Hepatic stellate cell (primary cell): ENCODE data around the gene CRACDL.

ENCODE experiments used
- DNase-seq: peaks from one replicate; pipeline ENCODE4 v3.0.0; 2011; ENCODE audit warnings: low spot score

CRACDL gene

DNA sequence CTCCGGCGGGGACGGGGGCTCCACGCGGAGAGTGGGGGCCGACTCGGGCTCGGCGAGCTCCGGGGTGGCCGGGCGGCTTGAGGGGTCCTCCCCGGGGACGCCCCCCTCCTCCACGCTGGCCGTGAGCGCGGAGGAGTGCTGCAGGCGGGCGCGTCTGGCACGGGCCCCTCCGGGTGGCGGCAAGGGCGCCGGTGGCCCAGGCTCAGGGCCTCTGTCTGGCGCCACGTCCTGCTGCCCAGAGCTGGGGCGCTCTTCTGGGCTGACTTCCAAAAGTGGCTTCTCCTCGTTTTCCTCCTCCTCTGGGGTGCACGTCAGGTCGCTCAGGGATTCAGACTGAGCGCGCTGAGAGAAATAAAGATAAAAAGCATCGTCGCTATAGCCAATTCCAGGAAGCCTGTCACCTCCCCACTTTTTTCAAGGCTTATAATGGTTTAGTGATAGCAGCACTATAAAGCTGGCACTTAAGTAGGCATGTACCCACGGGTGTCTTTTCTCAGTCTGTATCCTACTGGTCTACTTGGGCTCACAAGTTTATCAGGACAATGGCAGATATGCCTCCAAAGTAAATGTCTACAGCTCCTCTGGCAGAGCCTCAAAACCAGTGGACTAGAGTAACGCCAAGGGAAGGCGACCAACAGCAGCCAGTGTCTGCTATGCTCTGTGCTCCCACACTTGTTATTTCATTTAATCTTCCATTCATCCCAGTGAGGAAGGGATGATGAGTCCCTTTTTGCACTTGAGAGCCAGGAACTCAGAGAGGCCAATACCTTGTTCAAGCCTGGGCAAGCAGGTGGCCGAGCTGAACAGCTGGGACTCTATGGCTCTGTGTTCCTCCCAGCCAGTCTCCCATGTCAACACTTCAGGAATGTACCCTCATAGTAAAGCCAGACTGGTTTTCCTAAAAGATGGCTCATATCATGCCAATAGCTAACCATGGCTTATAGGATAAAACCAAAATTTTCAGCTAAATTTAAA lies 112.5 kb downstream of the CRACDL start:
- DNase-seq, result no peak

DNA sequence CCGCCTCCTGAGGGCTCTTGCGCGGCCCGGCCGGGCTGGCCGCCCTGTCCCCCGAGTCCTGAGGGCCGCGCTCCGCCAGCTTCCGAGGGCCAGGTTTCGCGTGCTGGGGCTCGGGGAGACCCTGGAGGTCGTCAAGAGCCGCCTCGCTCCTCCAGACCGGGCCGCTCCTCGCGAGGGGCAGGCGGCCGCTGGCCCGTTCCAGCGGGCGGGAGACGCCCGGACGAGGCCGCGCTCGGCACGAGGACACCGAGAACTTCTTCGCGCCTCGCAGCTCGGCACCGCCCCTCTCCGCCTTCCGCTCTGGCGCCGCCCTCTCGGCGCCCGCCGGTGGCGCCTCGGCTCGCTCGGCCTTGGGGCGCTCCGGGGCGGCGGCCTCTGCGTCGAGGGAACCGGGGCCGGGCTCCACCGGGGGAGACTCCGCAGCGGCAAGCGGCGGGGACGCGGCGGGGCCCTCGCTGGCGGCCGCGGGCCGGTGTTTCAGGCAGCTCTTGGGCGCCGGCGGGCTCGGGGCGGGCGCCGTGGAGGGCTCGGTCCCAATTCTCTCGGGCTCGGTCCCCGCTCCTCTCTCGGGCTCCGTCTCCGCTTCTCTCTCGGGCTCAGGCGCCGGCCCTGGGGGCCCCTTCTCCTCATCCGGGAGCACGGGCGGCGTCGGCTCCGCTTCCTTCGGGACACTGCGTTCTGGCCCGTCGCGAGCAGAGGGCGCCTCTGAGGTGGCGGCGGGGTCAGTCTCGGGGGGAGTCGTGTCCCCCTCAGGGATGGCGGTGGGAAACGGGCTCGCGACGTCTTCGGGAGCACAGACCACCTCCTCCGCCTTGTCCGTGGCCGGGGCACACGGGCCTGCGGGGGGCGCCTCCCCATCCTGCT lies 113.5 kb downstream of the CRACDL start:
- no peak for DNase-seq

DNA sequence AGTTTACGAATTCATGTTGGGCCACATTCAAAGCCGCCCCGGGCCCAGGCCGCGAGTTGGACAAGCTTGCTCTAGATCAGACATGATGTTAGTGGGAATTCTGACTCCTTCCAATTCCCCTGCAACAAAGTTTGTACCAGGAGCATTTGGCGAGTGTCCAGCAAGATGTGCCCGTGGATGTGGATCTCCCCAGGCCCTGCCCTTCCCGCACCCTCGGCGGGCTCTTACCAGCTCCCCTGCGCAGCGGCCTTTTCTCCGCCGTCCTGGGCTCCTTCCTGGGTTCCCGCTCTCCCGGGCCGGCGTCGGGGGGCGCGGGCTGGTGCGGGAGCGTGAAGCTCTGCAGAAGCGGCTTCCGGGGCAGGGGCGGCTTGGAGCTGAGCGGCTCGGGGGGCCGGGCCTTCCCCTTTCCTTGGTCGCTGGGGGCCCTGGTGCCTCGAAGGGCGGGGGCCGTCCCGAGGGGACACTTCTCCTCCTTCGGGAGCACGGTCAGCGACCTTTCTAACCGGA lies 114.3 kb downstream of the CRACDL start:
- no peak for DNase-seq

DNA sequence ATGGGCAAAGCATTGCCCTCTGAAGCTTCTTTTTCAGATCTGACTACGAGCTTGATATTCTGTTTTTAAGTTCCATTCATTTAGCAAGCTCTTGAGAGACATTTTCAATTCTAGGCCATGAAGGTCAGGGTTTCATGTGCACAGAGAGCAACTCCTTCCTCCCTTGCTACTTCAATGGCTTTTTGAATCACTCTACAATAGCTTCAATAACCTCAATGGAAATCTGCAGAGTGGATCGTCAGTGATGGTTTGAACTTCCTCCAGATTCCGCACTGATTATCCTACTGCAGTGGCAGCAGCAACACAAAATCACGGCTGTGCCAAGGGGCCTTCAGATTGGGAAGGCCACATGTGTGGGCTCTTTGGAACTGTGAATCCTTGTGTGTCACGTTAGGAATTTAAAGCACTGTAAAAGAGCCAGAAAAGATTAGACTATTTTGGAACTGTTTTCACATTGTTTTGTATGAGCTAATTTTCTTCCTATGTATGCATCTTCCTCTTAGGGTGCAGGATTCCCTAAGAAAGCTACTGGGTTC lies 116.7 kb downstream of the CRACDL start:
- no peak for DNase-seq

DNA sequence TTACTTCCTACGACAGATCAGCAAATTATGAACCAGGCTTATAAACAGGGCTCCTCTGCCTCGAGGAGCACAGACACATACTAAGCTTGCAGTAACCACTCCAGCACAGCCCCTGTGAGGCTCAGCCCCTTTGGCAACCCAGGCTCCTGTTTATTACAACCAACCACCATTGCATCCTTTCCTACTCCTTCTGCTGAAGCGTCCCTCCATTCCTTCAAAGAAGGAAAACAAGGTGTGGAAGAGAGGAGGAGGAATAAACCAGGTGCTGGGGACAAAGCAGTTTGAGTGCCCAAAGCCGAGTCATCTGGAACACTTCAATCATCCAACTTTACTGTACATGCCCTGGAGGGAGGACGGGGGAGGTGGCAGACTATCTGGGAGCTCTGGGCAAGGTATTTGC lies 117.9 kb downstream of the CRACDL start:
- DNase-seq, result no peak

DNA sequence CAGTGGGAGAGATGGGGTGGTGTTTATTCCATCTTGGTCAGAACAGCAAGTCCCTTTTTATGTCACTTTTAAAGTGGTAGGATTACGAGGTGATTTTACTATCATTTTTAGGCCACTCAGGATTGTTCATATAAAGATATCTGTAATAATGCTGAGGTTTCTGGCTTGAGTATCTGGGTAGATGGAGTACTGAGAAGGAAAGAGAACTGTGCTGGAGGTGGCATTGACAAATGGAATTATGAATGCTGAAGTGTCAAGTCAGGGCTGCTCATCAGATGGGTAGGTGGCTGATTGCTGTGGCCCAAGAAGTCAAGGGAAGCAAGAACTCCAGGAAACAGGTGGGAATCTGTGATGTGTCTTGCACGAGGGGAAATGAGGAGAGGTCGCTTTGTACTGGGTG lies 119.7 kb downstream of the CRACDL start:
- no peak for DNase-seq

DNA sequence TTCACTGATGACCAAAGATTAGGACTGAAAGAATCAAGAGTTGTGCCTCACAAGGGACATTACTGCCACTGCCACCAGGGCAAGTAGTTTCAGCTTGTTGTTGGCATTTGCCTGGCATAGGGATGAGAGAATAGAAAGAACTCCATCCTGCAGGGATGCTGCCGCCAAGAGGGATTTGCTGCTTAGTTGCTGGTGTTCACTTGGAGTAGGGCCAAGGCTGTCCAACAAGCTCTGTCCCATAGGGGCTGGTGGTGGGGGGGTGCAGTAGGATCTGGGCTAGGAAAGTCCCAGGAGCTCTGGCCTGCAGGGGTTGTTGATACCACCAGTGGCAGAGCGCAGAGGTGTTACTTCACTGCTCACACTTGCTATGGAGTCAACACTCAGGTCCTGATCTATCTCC lies 120.2 kb downstream of the CRACDL start:
- DNase-seq, result no peak

DNA sequence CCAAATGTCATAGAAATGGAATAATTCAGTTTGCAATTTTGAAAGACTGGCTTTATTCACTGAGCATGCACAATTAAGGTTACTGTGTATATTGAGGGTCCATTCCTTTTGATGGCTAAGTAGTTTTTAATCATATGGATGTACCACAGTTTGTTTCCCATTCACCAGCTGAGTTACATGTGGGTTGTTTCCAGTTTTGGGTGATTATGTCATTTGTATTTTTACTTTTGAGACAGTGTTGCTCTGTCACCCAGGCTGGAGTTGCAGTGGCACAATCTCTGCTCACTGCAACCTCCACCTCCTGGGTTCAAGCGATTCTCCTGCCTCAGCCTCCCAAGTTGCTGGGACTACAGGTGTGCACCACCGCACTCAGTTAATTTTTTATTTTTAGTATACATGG lies 124.3 kb downstream of the CRACDL start:
- DNase-seq, result no peak

DNA sequence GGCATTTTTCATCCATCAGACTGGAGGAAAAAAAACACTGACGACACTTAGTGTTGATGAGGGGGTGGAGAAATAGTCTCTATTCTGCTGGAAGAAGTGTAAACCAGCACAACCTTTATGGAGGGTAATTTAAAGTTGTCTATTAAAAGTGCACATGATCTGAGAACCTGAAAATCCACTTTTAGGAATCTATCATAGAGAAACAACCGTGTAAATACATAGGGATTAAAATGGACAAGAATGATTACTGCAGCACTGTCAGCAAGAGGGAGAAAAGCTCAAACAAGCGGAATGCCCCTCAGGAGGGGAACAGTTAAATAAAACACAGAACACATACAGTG lies 125.5 kb downstream of the CRACDL start:
- DNase-seq, result no peak

DNA sequence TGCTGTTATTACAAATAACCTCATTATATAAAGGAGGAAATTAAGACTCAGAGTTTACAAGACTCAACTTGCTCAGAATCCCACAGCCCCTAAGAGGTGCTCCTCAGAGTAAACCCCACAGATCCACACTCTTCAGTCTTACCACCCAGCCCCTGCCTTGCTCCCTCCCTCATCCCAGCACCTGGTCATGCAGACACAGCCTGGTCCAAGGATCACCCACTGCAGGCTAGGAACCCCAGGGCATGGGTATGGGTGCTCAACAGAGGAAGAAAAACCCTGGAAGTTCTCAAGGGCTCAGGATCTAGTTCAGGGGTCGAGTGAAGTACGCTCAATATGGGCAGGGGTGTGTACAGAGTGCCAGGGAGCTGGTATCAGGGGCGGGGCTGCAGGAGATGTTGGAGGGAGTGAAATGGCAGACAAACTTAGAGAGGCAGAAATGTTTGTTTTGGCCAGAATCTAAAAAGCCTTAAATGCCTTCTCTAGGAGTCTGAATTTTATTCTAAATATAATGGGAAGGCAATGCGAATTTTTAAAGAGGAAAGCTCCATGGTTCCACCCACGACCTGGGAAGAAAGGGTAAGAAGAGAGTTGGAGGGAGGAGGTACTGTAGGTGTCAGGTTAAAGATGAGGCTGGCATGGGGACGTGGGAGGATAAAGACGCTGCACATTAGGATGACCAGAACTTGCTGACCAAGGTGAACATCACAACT lies 126.0 kb downstream of the CRACDL start:
- DNase-seq, result no peak

DNA sequence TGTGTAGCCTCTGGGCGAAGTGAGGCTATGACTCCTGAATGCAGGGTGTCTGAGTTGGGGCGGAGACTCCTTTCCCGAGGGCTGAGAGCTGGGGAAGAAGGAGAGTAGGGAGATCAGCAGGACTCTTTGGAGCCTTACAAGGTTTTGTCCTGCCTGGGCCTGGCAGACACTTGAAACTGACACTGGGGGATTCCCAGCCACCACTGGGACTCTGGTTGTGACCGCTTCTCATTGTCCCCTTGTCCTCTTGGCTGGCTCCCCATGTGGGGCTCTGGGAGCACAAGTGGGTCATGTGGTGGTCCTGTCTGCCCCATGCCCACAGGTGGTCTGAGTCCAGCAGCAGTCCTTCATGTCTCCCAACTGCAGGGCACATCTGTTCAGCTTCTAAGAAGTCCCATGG lies 126.9 kb downstream of the CRACDL start:
- no peak for DNase-seq

DNA sequence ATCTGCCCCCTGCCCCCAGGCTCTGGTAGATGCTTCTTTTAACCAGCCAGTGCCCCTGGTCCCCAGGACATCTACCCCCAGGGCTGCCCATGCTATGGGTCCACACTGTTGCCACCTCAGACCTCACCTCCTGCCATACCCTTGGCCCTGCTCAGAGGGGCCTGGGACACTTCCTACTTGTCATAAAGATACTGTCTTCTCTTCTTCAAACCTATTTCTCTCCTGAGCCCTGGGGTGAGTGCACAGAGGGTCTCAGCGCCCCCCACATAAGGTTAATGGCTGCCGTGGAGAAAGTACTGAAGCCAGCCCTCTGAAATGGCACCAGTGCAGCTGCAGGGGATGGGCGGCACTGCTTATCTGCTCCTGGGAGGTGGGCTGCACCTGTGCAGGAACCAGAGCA lies 127.5 kb downstream of the CRACDL start:
- DNase-seq, result no peak

DNA sequence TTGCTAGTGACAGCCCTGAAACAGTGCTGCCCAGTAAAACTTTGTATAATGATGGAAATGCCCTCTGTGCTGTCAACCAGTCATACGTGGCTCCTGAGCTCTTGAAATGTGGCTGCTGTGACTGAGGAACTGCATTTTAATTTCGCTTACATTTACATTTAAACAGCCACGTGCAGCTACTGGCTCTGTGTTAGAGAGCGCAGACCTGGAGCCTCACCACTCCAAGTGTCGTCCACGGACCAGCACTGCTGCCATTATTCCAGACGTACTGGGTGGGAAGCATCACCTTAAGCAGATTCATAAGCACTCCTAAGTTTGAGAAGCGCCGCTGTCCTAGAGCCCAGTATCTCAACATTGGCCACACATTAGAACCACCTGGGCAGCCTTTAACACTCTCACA lies 128.1 kb downstream of the CRACDL start:
- no peak for DNase-seq

DNA sequence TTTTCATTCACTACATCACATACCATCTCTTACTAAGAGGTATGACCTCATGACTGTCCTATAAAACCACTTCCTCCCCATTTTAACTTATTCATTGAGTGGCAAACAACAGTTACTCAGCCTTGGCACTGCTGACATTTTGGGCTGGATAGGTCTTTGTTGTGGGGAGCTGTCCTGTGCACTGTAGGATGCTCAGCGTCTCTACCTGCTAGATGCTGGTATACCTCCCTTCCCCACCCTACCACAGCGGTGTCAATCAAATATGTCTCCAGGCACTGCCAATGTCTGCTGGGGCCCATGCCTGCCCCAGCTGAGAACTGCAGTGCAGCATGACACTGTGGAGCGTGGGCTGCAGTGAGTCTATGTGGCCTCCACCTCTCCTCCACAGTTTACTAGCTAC lies 128.8 kb downstream of the CRACDL start:
- no peak for DNase-seq

DNA sequence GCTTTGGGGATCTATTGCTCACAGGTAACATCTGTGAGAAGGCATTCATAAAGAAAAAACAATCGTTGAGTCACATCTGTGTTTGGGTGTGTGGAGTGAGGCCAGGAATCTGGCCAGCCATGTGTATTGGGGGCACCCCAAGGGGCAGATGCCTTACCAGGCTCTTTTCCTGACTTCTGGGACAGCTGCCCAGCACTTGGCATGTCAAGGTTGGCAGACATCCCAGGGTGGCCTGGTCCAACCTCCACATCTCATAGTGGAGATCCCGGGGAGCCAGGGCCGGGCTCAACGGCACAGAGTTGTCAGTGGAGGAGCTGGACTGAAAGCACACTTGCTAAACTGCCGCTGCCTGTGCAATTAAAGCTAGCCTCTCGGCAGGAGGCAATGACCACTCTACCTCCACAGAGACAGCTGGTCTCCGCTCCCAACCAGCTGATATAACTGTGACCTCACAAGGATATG lies 129.8 kb downstream of the CRACDL start:
- no peak for DNase-seq

DNA sequence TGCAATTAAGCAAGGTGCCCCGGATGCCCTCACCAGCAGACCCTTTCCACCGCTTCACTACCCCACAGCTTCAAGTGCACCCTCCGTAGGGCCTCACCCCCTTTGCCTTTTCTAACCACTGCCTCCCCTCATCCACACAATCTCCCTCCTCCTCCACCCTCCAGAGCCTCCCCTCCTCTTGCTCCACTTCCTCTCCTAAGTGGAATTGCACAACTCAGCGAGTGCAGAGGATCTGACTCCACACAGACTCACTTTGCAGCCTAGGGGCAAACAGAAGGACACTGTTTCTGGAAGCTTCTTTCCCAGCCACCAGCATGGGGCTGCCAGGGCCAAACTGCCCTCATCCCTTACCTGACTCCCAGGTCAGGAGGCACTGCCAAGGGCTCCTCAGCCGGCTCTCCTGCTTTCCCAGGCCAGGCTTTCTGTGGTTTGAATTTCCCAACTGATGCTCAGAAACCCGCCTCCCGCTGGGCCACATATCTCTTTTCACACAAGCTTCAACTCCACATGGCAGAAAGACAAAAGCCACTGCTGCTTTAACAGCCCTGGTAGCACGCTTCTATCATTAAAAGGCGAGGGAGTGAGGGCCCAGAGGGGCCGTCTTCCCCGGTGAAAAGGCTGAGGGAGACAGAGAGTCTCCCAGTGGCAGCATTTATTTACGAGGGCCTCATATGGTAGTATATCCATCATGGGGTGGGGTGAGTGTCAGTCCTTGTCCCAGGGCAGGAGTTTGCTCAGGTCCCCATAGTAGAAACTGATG lies 130.4 kb downstream of the CRACDL start:
- no peak for DNase-seq

DNA sequence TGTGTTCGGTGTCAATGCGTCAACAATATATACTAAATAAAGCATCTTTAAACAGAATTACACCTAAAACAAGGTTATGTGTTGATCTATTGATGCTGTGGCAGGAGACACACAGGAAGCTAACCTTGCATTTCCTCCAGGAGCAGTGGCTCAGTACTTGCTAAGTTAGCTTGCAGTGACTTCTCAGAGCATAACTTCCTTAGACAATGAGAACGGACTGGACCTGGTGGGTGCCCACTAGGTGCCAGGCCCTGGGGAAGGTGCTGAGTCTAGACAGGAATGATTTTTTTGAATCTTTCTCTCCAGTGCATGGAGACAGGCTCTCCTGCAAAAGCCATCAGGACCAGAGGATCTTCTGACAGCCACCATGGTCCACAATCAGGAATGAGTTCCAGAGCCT lies 131.3 kb downstream of the CRACDL start:
- DNase-seq, result no peak

DNA sequence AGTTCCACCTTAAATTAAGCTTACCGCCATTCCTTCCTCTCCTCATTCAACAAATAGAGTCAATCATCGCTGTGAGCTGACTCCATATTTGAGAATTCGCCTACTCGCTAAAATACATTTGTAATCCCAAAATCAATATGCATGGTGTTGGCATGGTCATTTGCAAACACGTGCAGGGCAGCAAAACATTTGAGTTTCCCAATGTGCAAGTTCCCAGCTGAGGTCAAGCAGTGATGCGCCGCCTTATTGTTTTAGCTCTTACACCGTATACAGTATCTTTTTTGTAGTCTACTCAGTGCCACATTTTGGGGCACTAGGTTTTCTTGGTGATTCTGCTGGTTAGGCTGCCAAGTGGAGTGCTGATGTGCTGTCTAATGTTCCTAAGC lies 131.8 kb downstream of the CRACDL start:
- no peak for DNase-seq

DNA sequence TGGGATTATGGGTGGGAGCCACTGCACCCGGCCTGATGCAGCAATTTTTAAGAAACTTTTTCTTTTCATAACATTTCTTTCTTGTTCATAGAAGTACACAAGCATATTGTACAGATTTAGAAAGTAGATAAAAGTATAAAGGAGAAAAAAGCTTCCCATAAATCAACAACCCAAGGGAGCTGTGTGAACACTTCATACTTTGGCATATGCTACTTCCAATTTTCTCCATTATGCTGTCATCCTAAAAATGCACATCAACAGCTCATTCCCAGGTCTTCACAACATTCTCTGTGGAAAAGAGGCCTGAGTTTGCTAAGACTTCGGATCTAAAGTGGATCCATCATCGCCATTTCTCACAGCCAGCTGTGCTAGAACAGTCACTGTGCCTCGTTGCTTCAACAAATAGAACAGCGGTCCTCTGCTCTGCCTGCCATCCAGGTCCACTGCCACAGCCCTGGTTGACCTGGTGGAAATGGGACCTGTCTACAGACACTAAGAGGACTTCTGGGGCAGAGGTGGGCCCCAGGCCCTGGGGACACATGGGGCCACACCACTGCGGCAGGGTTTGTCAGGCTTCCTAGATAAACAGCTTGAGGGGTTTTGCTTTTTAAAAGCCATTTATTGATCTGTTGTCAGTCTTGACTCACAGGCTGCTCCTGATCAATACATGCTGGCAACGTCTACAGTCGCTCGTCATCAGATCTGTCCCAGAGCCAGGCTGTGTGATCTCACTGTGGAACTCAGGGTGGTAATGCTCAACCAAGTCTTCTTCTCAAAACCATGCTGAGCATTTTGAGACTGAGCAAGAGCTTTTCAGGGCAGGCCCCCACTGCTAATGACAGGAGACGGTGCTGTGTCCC lies 132.4 kb downstream of the CRACDL start:
- no peak for DNase-seq

DNA sequence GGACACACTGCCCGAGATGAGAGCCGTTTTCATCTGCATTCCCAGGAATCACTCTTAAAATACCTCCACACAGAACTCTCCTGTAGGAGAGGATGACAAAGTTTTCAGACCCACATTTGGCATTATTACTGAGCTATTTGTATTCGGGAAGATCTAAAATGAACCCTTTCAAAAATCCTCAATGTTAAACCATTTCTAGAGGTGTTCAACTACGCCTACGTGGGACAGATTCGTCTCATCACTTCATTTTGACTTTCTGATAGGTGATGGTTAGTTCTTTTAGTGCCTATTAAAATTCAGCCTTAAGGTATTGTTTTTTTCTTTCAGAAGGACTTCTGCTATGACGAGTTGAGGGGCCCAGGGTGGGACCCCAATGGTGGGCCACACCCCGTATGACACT lies 133.7 kb downstream of the CRACDL start:
- no peak for DNase-seq
